ENCODE data around the gene STK11.

DNA sequence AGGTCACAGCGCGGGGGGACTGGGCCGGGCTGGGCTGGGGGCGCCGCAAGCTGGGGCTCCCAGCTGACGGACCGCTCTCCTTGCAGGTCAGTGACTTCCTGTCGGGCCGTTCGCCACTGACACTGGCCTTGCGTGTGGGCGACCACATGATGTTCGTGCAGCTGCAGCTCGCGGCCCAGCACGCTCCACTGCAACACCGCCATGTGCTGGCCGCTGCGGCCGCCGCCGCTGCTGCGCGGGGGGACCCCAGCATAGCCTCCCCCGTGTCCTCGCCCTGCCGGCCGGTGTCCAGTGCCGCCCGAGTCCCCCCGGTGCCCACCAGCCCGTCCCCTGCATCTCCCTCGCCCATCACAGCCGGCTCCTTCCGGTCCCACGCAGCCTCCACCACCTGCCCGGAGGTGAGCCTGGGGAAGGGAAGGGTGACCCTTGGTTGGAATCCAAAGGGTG lies 48.5 kb downstream of the STK11 start:
- TF ChIP-seq, protein P1, sequence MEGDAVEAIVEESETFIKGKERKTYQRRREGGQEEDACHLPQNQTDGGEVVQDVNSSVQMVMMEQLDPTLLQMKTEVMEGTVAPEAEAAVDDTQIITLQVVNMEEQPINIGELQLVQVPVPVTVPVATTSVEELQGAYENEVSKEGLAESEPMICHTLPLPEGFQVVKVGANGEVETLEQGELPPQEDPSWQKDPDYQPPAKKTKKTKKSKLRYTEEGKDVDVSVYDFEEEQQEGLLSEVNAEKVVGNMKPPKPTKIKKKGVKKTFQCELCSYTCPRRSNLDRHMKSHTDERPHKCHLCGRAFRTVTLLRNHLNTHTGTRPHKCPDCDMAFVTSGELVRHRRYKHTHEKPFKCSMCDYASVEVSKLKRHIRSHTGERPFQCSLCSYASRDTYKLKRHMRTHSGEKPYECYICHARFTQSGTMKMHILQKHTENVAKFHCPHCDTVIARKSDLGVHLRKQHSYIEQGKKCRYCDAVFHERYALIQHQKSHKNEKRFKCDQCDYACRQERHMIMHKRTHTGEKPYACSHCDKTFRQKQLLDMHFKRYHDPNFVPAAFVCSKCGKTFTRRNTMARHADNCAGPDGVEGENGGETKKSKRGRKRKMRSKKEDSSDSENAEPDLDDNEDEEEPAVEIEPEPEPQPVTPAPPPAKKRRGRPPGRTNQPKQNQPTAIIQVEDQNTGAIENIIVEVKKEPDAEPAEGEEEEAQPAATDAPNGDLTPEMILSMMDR (conservative IDR thresholded peaks at IDR 0.05; ENCODE audit: low read length) = no peak
- no peak for TF ChIP-seq EZH2phosphoT487 (IDR thresholded peaks at IDR 0.05; ENCODE audit: borderline replicate concordance)

All from Loucy (cell line).